HG02885 (cell line): Measurements from ENCODE around the gene FAM149B1.

Experiments used
- ATAC-seq: cut with Tn5 transposase; IDR thresholded peaks from one replicate; pipeline ENCODE4 v1.9.1; 2021; ENCODE audit warnings: mild to moderate bottlenecking; ENCODE audit not compliant: unreplicated experiment, poor library complexity

The FAM149B1 gene

GRCh38 chr10:73172867-73173266 is 4.9 kb downstream of the FAM149B1 start:
- no peak for ATAC-seq

GRCh38 chr10:73174148-73174925 is 6.4 kb downstream of the FAM149B1 start:
- no peak for ATAC-seq

GRCh38 chr10:73182568-73182967 is 14.6 kb downstream of the FAM149B1 start:
- no peak for ATAC-seq

GRCh38 chr10:73183667-73184281 is 15.9 kb downstream of the FAM149B1 start:
- no peak for ATAC-seq

GRCh38 chr10:73186266-73186665 is 18.3 kb downstream of the FAM149B1 start:
- ATAC-seq = no peak

- ATAC-seq = no peak
Observed at GRCh38 chr10:73190188-73190587, 22.3 kb downstream of the FAM149B1 start.

GRCh38 chr10:73205081-73205480 is 37.2 kb downstream of the FAM149B1 start:
- no peak for ATAC-seq

GRCh38 chr10:73205890-73206289 is 38.0 kb downstream of the FAM149B1 start:
- no peak for ATAC-seq

GRCh38 chr10:73206385-73206784 is 38.5 kb downstream of the FAM149B1 start:
- ATAC-seq = no peak

- ATAC-seq = no peak
Observed at GRCh38 chr10:73207883-73208282, 40.0 kb downstream of the FAM149B1 start.

GRCh38 chr10:73209705-73210104 is 41.8 kb downstream of the FAM149B1 start:
- no peak for ATAC-seq

GRCh38 chr10:73210395-73211105 is 42.6 kb downstream of the FAM149B1 start:
- no peak for ATAC-seq

- ATAC-seq = no peak
Observed at GRCh38 chr10:73211106-73211811, 43.3 kb downstream of the FAM149B1 start.

- no peak for ATAC-seq
Observed at GRCh38 chr10:73215749-73216148, 47.8 kb downstream of the FAM149B1 start.

GRCh38 chr10:73217628-73218027 is 49.7 kb downstream of the FAM149B1 start:
- ATAC-seq = no peak

GRCh38 chr10:73218431-73219191 is 50.7 kb downstream of the FAM149B1 start:
- no peak for ATAC-seq

- no peak for ATAC-seq
Observed at GRCh38 chr10:73219384-73219783, 51.5 kb downstream of the FAM149B1 start.

GRCh38 chr10:73220989-73221388 is 53.1 kb downstream of the FAM149B1 start:
- ATAC-seq = no peak

GRCh38 chr10:73225518-73225917 is 57.6 kb downstream of the FAM149B1 start:
- ATAC-seq = no peak

- ATAC-seq = no peak
Observed at GRCh38 chr10:73226663-73227062, 58.7 kb downstream of the FAM149B1 start.
